SIG-M5 (cell line): ENCODE data around the gene AFAP1L1.
A peak's percentile ranks its signal among the peaks of the same experiment; 100 is the strongest.

Source experiments
- DNase-seq: peaks from one replicate; lab custom pipeline; 2025; lab: John Stamatoyannopoulos, UW

The AFAP1L1 gene

DNA sequence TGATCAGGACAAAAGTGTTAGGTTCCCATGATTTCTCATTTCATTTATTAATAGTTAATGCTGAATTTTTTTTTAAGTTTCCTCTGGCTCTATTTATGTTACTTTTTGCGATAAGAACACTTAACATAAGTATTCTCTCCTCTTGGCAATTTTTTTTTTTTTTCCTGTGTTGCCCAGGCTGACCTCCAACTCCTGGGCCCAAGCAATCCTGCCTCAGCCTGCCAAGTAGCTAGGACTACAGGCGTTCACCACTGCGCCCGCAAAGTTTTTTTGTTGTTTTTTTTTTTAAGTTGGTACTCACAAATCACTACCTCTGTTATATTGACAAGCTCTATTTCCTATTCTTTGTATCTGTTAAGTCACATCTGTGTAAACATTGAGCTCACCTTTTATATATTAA lies 80.5 kb downstream of the AFAP1L1 start:
- DNase-seq = no peak

DNA sequence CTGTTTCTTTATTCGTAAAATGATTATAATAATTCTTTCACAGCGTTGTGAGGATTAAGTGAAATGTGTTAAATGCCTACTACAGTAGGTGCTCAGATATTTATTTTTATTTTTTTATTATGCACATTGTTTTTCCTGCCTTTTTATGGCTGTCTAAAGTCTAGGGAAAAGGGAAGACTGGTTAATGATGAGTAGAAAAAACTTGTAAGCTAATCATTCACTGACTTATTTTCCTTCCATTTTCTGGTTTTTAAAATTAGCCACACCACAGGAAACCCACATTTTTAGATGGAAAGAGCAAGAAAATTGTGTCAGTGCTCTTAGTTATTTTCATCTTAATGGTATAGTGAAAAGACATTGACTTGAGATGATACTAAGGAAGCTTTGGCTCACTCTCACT lies 82.3 kb downstream of the AFAP1L1 start:
- DNase-seq = no peak

GRCh38 chr5:149355688-149356087 lies 84.0 kb downstream of the AFAP1L1 start:
- no peak for DNase-seq

DNA sequence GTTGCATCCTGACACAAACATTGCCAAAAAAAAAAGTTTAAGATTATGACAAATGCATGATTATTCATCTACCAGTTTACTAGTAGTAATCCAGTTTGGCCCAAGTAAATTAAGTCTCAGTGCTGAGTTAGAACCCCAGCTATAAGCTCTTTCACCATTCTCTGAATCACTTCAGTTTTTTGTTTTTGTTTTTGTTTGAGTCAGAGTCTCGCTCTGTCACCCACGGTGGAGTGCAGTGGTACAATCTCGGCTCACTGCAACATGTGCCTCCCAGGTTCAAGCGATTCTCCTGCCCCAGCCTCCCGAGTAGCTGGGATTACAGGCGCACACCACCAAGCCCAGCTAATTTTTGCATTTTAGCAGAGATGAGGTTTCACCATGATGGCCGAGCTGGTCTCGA lies 84.7 kb downstream of the AFAP1L1 start:
- DNase-seq = no peak

DNA sequence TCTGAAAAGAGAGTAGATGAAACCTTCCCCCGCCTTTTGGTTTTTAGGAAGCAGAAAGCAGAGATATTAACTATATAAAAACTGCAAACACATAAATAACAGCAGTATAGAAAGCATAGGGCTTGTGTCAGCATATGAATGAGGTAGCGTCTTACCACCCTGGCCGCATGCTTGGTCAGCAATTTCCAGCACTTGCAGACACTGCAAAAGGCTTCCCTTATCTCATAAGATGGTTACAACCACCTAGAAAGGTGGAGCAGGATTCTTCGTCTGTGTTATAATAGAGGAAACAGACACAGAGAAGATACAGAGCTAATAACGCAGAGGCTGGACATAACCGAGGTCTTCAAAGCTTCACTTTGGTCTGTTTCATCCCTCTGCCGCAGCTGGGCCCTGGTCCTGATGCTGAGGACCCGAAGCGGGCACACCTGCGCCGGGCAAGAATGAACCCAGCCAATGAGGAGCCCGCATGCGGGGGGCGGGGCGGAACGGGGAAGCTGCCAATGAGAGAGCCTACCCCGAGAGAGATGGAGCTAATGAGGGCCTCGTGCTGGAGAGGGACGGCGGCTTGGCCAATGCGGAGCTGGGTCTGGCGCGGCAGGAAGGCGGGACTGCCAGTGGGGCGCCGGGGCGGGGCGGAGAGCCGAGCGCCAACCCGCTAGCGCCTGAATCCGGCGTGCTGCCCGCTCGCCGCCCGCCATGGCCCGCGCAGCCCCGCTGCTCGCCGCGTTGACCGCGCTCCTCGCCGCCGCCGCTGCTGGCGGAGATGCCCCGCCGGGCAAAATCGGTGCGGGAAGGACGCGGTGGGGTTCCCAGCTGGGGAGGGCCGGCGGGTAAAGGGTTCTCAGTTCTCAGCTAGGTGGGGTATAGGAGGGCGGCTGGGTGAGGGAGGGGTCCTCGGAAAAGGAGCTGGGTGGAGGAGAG lies 86.0 kb downstream of the AFAP1L1 start, which contains the start of gene PCYOX1L:
Gene PCYOX1L (plus strand): TSS at position 677 of the 924 bp plus-strand sequence. CDS start 23 bp downstream, at position 700.
- peak; percentile 74 for DNase-seq

DNA sequence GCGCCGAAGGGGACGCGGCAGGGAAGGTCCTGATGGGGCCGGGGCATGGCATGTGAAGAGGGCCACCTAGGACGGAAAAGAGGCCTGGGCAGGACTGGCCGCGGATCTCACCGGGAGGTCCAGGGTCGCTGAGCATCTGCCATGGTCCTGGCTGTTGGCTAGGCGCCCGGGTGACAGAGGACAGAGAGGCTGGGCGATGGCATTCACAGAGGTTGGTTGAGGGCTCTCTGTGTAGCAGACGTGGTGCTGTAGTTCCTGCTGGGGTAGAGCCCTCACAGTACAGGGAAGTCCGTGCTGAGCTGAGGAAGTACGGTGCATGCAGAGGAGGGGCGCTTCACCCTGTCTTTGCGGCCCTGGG lies 86.6 kb downstream of the AFAP1L1 start:
- DNase-seq = no peak

DNA sequence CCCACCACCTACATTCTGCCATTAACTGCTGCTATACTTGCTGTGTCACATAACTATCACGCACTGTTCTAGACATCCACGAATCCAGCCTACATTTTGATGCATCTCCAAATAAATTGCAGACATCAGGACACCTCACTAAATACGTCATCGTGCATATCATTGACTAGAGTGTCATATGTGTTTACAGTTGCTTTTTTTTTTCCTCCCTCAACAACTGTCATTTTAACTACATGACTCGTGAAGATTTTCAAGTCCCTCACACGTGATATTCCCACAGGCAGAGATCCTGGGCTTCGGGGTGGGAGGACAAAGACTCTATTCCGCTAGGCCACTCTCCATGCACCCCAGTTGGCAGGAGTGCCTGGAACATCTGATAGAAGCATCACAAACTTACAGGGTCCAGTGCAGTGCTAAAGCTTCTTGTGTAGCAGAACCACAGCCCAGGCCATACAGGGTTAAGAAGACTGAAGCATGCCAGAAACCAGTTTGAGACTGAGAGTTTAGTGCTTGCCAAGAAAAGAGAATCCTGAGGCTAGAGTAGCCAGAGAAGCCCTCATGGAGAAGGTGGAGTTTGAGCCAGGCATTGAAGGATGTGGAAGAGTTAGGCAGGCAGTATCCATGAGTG lies 87.3 kb downstream of the AFAP1L1 start:
- no peak for DNase-seq

- DNase-seq = no peak
Measured at GRCh38 chr5:149360272-149360671, 88.6 kb downstream of the AFAP1L1 start.

DNA sequence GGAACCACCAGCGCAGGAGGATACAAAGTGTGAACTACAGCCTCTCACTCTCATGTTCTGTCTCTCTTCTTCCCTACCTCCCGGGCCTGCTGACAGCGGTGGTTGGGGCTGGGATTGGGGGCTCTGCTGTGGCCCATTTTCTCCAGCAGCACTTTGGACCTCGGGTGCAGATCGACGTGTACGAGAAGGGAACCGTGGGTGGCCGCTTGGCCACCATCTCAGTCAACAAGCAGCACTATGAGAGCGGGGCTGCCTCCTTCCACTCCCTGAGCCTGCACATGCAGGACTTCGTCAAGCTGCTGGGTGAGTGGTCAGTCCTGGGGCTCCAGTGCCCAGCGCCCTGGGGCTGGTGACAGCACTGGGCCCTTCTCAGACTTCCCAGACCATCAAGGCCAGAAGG lies 90.9 kb downstream of the AFAP1L1 start:
- DNase-seq = no peak

DNA sequence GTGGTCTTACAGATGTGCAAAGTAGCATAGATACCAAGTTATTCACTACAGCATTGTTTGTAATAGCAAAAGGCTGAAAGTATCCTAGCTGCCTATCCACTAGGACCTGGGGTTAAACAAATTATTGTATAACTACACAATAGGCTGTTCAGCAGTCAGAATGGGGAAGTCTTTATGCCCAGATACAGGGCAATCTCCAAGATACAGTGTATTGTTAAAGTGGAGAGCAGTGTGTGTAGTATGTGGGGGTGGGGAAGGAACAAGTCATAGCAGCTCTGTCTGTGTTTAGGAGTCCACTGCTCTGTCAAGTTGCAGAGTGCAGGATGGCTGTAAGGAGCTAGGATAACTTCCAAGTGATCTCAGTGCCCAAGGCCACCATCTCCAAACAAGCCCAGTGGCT lies 91.7 kb downstream of the AFAP1L1 start:
- DNase-seq = no peak

GRCh38 chr5:149363936-149364335 lies 92.3 kb downstream of the AFAP1L1 start:
- no peak for DNase-seq

DNA sequence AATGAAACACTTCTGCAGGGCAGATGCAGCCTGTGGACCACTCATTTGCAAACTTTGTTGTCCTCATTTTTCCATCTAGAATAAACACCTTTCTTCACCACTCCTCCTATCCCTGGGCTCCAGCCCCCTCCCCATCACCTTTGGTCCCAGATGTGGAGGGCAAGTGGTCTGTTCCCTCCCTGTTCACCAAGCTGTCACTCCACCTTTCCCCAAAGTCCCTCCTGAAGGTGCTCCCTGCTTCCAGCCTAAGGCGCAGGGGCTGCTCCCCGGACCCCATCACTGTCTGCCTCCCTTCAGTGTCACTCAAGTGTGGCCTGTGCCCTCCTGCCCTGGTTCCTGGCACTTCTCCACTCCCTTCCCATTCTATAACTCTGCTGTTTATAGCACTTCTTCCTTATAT lies 93.1 kb downstream of the AFAP1L1 start:
- no peak for DNase-seq

GRCh38 chr5:149365418-149365817 lies 93.8 kb downstream of the AFAP1L1 start:
- DNase-seq = no peak

DNA sequence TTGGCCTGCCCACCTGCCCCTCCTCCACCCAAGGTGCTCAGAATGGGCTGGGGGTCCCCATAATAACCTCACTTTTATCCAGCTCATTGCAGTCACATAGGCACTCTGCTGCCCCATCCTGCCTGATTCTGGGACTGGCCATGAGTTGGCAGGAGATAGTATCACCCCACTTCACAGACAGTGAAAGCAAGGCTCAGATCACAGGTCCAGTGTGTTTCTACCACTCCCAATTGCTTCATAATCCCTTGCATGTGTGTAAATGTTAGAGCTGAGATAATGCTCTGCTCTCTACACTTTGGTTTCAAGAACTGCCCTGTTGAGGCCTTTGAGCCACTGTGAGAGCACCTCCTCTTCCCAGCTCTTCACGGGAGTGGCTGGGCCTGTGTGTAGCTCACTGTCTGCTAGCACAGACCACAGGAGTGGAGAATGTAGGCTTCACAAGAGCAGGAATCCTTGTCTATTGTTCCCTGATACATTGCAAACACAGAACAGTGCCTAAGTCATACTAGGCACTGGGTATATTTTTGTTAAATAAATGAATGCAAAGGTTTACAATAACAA lies 94.6 kb downstream of the AFAP1L1 start:
- DNase-seq = no peak

GRCh38 chr5:149367249-149367971 lies 95.8 kb downstream of the AFAP1L1 start:
- DNase-seq = no peak

- DNase-seq = no peak
Measured at GRCh38 chr5:149367972-149368645, 96.5 kb downstream of the AFAP1L1 start.

DNA sequence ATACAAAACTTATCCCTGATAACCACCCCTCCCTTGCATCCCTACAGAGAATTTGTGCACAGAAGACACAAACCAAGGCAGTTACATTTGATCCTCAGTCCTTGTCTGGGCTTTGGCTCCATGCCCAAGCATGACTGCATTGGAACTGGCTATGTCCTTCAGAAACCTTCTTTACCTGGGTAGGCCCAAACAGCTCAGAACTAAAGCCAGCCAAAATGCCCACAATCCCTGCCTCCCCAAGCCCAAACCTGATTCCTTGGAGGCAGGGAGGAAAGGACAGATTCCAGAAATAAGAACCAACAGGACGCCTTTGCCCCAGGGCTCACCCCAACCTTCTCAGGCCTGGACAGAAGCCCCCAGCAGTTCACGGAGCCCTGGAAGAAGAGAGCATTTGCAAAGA lies 99.2 kb downstream of the AFAP1L1 start:
- DNase-seq = no peak

GRCh38 chr5:149371296-149371962 lies 99.8 kb downstream of the AFAP1L1 start:
- DNase-seq = no peak

DNA sequence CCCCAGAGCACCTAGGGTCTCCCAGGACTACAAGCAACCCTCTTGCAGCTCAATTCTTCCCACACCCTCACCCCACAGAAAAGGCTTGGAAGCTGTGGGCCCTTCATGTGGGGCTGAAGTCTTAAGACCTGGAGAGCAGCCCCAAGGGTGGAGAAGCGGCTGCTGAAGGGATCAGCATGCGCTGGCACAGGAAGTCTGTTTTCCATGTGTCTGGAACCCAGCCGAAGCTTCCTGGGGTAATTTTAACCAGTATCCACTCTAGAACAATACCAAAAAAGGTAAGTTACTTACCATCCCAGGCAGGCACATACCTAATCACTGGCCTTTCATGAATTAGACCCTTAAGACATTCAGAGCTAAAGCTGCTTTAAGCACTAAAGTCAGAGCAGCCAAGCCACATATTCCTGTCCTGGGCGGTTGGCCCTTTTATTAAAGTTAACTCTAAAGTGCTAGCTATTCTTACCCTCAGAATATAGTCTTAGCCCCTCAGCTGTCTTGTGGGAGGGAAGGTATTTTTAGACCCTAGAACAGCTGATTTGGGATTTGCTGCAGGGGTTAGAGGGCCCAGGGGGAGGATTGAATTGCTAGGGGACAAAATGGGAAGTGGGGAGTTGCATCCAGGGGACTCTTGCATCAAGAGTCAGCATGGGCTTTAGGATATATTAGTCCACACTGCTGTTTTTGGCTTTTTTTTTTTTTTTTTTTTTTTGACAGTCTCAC lies 100.6 kb downstream of the AFAP1L1 start:
- no peak for DNase-seq

DNA sequence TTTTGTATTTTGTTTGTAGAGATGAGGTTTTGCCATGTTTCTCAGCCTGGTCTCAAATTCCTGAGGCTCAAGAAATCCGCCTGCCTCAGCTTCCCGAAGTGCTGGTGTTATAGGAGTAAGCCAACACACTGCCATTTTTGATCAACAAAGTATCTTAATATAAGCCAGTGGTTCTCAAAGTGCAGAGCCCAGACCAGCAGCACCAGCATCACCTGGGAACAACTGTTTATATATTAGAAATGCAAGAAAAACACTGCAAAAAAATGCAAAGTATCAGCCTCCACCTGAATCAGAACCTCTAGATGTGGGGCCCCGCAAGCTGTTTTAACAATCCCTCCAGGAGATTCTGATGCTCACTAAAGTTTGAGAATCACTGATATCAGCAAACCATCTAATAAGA lies 101.3 kb downstream of the AFAP1L1 start:
- DNase-seq = no peak

GRCh38 chr5:149374303-149374702 lies 102.6 kb downstream of the AFAP1L1 start:
- DNase-seq = no peak
